ENCODE measurements around the gene ELOVL1.
"Not testable (repeated sequence)": the region's sequence is repeated elsewhere in the genome, so short reads cannot be mapped to it uniquely, and the experiment has no call there.

ELOVL1 gene

DNA sequence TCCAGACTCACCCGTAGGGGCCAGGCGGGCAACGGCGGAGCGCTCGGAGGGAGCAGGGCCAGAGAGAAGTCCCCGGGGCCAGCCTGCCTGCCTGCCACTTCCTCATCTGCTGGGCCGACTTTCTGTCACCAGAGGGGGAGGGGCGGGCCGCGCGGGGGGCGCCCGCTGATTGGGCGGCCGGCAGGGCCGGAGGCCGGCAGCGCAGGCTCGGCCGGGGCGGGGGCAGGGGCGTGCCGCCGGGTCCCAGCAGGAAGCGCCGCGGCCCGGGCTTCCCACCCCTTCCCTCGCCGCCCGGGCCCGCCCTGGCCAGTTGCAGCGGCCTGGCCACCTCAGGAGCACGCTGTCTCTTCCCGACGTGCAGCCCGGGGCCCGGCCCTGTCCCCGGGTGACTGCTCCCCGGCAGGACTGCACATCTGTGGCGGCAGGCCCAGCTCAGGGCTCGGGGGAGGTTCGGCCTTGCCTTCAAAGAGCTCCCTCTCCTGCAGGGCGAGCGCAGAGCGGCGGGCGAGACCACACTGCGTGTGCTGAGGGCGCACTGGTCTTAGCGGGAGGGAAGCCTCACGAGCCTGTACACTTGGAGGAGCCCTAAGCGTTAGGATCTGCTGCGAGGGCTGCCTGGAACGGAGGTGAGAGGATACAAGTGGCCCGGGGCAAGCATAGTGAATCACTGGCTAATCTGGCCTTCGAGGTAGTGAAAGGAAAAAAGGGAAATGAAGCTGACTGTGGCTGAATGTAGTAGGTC is at the start of gene ELOVL1:
ELOVL1 (minus strand) TSS at position 108 of the 742 bp plus-strand sequence. CDS start 2,402 bp downstream, outside the sequence.
- TF ChIP-seq, protein P1, sequence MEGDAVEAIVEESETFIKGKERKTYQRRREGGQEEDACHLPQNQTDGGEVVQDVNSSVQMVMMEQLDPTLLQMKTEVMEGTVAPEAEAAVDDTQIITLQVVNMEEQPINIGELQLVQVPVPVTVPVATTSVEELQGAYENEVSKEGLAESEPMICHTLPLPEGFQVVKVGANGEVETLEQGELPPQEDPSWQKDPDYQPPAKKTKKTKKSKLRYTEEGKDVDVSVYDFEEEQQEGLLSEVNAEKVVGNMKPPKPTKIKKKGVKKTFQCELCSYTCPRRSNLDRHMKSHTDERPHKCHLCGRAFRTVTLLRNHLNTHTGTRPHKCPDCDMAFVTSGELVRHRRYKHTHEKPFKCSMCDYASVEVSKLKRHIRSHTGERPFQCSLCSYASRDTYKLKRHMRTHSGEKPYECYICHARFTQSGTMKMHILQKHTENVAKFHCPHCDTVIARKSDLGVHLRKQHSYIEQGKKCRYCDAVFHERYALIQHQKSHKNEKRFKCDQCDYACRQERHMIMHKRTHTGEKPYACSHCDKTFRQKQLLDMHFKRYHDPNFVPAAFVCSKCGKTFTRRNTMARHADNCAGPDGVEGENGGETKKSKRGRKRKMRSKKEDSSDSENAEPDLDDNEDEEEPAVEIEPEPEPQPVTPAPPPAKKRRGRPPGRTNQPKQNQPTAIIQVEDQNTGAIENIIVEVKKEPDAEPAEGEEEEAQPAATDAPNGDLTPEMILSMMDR (IDR thresholded peaks at IDR 0.05; ENCODE audit: extremely low read depth, insufficient read depth, missing control alignments), result peak; percentile 35
- peak; percentile 98 for DNase-seq (ENCODE audit: low spot score)
- in situ Hi-C loops (cut with MboI; ENCODE audit: low pct_unique_long_range_greater_than_20kb, low sequenced_read_pairs, unreplicated experiment), result loop anchor here (25.0 kb wide), 1 partner anchor 131 kb away; no protein-coding TSS in a partner anchor

DNA sequence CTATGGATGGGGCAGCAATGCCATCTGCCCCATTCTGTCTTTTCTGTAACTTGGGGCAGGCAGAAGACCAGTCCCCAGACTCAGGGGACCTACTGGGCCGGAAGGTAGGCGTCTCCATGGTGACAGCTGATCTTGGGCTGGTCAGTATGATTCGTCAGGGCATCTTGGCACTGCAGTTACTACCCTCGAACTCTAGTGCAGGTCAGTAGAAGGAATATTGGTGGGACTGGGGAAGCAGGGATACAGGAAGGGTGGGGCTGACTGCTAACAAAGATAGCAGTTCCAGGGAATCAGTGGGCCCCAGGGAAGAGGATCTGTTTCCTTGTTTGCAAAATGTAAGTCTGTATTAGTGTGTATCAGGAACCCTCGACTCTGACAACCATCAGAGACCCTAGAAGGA is 48.1 kb upstream of the ELOVL1 start:
- TF ChIP-seq, protein P1 (IDR thresholded peaks at IDR 0.05; ENCODE audit: extremely low read depth, insufficient read depth, missing control alignments), result no peak
- no peak for DNase-seq (ENCODE audit: low spot score)
- in situ Hi-C loops (cut with MboI; ENCODE audit: low pct_unique_long_range_greater_than_20kb, low sequenced_read_pairs, unreplicated experiment), result no loop called here

DNA sequence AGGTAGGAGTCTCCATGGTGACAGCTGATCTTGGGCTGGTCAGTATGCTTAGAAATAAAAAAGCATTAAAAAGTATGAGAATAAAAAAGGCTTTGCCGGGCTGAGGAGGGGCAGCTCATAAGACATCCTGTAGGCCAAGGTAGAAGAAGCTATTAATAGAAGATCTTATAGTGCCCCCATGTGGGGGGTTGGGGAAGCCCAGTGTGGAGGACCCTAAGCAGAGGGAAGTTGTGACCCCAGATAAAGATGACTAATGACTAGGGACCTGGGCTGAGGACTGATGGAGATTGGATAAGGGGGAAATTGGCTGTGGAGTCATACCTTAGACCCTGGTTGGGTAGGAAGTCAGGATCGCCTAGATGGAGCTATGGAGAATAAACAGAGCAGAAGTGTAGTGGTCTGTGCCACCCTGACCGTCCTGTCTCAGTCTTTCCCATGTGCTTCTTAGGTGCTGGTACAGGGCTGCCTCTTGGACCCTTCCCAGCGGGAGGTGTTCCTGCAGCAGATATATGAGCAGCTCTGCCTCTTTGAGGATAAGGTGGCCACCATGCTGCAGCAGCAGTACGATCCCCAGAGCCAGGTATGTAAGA is 46.9 kb upstream of the ELOVL1 start:
- TF ChIP-seq, protein P1 (IDR thresholded peaks at IDR 0.05; ENCODE audit: extremely low read depth, insufficient read depth, missing control alignments), result peak; percentile 54
- in situ Hi-C loops (cut with MboI; ENCODE audit: low pct_unique_long_range_greater_than_20kb, low sequenced_read_pairs, unreplicated experiment), result no loop called here
- DNase-seq (ENCODE audit: low spot score), result no peak

DNA sequence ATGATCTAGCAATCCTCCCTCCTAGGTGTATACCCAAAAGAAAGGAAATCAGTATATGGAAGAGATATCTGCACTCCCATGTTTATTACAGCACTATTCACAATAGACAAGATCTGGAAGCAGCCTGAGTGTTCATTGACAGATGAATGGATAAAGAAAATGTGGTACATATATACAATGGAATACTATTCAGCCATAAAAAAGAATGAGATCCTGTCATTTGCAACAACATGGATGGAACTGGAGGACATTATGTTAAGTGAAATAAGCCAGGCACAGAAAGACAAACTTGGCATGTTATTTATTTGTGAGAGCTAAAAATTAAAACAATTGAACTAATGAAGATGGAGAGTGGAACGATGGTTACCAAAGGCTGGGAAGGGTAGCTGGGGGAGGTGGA is 45.6 kb upstream of the ELOVL1 start:
- in situ Hi-C loops (cut with MboI; ENCODE audit: low pct_unique_long_range_greater_than_20kb, low sequenced_read_pairs, unreplicated experiment), result not testable (repeated sequence)

DNA sequence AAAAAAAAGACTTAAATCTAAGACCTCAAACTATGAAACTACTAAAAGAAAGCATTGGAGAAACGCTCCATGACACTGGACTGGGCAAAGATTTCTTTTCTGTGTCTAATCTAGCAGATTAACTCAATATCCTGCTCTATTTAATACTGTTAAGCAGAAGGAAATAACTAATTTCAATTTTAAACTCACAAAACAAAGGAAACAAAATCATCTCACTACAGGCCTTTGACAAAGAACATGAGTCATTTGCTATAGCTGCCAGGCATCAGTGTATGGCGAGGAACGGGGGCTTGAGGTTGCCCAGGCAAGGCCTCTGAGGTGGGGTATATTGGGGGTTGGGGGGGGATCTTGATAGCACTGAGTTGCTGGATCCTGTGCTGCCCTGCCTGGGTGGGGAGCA is 42.8 kb upstream of the ELOVL1 start:
- TF ChIP-seq, protein P1 (IDR thresholded peaks at IDR 0.05; ENCODE audit: extremely low read depth, insufficient read depth, missing control alignments), result no peak
- in situ Hi-C loops (cut with MboI; ENCODE audit: low pct_unique_long_range_greater_than_20kb, low sequenced_read_pairs, unreplicated experiment), result no loop called here
- DNase-seq (ENCODE audit: low spot score), result no peak

More for the DNA sequence above, 45.6 kb upstream of the ELOVL1 start:
- not testable (repeated sequence) for DNase-seq (ENCODE audit: low spot score)

DNA sequence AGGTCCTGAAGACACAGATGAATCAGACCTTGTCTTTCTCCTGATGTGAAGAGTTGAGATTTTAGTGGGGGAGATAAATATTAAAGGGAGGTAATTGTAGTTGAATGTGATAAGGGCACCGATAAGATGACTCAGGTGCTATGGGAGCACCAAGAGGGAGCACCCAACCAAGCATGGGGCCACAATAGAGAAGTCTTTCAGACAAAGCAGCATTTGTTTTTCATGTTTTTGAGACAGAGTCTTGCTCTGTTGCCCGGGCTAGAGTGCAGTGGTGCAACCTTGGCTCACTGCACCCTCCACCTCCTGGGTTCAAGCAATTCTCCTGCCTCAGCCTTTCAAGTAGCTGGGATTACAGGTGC is 38.0 kb upstream of the ELOVL1 start:
- in situ Hi-C loops (cut with MboI; ENCODE audit: low pct_unique_long_range_greater_than_20kb, low sequenced_read_pairs, unreplicated experiment), result no loop called here
- TF ChIP-seq, protein P1 (IDR thresholded peaks at IDR 0.05; ENCODE audit: extremely low read depth, insufficient read depth, missing control alignments), result no peak
- DNase-seq (ENCODE audit: low spot score), result no peak

DNA sequence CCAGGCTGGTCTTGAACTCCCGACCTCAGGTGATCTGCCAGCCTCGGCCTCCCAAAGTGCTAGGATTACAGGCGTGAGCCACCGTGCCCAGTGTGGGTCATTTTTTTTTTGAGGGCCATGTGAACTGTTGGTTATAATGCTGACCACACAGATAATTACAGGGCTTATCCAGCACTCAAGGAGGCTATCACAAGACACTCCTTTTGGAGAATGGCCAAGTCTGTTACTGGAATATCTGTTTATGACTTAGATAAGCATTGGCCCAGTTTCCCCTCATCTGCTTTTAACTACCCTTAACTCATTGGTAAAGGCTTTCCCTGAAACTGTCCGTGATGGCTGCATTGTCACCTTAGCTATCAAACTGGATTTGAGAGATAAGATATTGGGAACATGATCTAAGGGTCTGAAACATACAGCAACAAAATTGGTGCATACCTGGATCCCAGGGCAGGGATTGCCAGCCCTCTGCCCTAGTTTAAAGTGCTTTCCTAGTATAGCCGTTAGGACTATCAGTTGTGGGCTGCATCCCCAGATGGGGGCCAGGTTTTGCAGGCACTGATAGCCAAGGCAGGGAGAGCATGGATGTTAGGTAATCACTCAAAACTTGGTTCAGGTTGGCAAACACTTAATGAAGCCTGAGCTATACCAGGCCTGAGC is 37.5 kb upstream of the ELOVL1 start:
- no peak for DNase-seq (ENCODE audit: low spot score)
- TF ChIP-seq, protein P1 (IDR thresholded peaks at IDR 0.05; ENCODE audit: extremely low read depth, insufficient read depth, missing control alignments), result no peak
- in situ Hi-C loops (cut with MboI; ENCODE audit: low pct_unique_long_range_greater_than_20kb, low sequenced_read_pairs, unreplicated experiment), result no loop called here

Data from GM13977 (cell line).